GM23338 (cell line): ENCODE measurements around the gene SMYD3.

Experiments
- CTCF ChIP-seq, 2 experiments: fragments of 200-600 bp in 1 of 2; sonication (generic) in 1 of 2; conservative IDR thresholded peaks; 2 replicates each; pipeline versions ENCODE4 v1.5.1 to v1.6.1; 2016 to 2017; ENCODE audit warnings: antibody characterized with exemption in 2 of 2, low read depth in 2 of 2, mild to moderate bottlenecking in 2 of 2, moderate library complexity in 1 of 2
- ETS1 ChIP-seq: IDR thresholded peaks from 2 replicates; pipeline ENCODE4 v1.6.1; 2016; ENCODE audit warnings: antibody characterized with exemption
- EZH2 ChIP-seq: fragments of 200-600 bp; sonication (generic); IDR thresholded peaks from one replicate; pipeline ENCODE4 v1.8.0; 2017; ENCODE audit warnings: antibody characterized with exemption, mild to moderate bottlenecking, low read depth; ENCODE audit not compliant: unreplicated experiment
- EZH2phosphoT487 ChIP-seq: fragments of 200-600 bp; sonication (generic); IDR thresholded peaks from one replicate; pipeline ENCODE4 v1.8.1; 2018; ENCODE audit warnings: antibody characterized with exemption; ENCODE audit not compliant: unreplicated experiment
- POLR2AphosphoS5 ChIP-seq: IDR thresholded peaks from 2 replicates; pipeline ENCODE4 v1.6.1; 2016; ENCODE audit warnings: antibody characterized with exemption, low read depth
- REST ChIP-seq: IDR thresholded peaks from one replicate; pipeline ENCODE4 v1.6.1; 2018; ENCODE audit warnings: antibody characterized with exemption; ENCODE audit not compliant: unreplicated experiment
- STAT1 ChIP-seq: IDR thresholded peaks from one replicate; pipeline ENCODE4 v1.6.1; 2016; ENCODE audit warnings: antibody characterized with exemption; ENCODE audit not compliant: unreplicated experiment

GRCh38 chr1:246213947-246214346 is 293.1 kb downstream of the SMYD3 start:
- TF ChIP-seq CTCF (conservative IDR thresholded peaks at IDR 0.05; ENCODE audit: low read depth in 2 of 2) (no peak), EZH2 (no peak), POLR2AphosphoS5 (no peak), STAT1 (no peak), REST (no peak), EZH2phosphoT487 (no peak), ETS1 (no peak)
